SK-N-SH (cell line): ENCODE measurements around the gene PDK1. TPM values are rescaled to one million over a fixed set of nuclear protein-coding genes. Genes with fewer than 3 reads are reported as not detected.
"Not testable (repeated sequence)": the region's sequence is repeated elsewhere in the genome, so short reads cannot be mapped to it uniquely, and the experiment has no call there.

ENCODE experiments used
- CTCF ChIA-PET: fragments of 300-600, 350-600 bp; formaldehyde crosslinking; extraction: SDS; loops from one replicate; lab custom pipeline; 2021; lab: Yijun Ruan, JAX
- POLR2A ChIA-PET: fragments of 350-600 bp; sonication (Branson Sonifier 250); formaldehyde crosslinking; extraction: SDS; loops from one replicate; lab custom pipeline; 2020; ENCODE audit warnings: antibody characterized with exemption, inconsistent platforms; lab: Yijun Ruan, JAX
- DNase-seq: peaks from one replicate; pipeline ENCODE4 v3.0.0; 2012
- H2AFZ ChIP-seq: fragments of 200-600 bp; sonication (generic); 2 replicates; pipeline ENCODE4 v1.8.1; 2016; ENCODE audit warnings: antibody characterized with exemption, mild to moderate bottlenecking, low read depth
- H3F3A ChIP-seq: fragments of 200-600 bp; sonication (generic); replicated peaks from 2 replicates; pipeline ENCODE3; 2016; ENCODE audit warnings: antibody characterized with exemption, mild to moderate bottlenecking; ENCODE audit not compliant: insufficient read depth
- H3K27ac ChIP-seq, 2 experiments: fragments of 200-500 bp in 1 of 2; fragments of 200-600 bp in 1 of 2; sonication (Bioruptor generic) in 1 of 2; sonication (generic), shearing (Covaris generic) in 1 of 2; 2 replicates each; pipeline versions ENCODE4 v1.5.1 to v1.6.1; 2014 to 2016; ENCODE audit warnings: low read depth in 2 of 2, inconsistent platforms in 1 of 2, low read length in 1 of 2, mild to moderate bottlenecking in 1 of 2, mixed read lengths in 1 of 2
- H3K27me3 ChIP-seq: fragments of 200-600 bp; sonication (generic), shearing (Covaris generic); 2 replicates; pipeline ENCODE4 v1.6.1; 2016; ENCODE audit warnings: mixed run types; ENCODE audit not compliant: insufficient read depth
- H3K36me3 ChIP-seq, 2 experiments: fragments of 200-500 bp in 1 of 2; fragments of 200-600 bp in 1 of 2; sonication (Bioruptor generic) in 1 of 2; sonication (generic) in 1 of 2; replicated peaks in 1 of 2; 2 replicates each; pipeline versions ENCODE3 to v1.5.1; 2014 to 2016; ENCODE audit warnings: low read length in 1 of 2, mild to moderate bottlenecking in 1 of 2; ENCODE audit not compliant: insufficient read depth in 2 of 2, control insufficient read depth in 1 of 2
- H3K4me1 ChIP-seq, 2 experiments: fragments of 200-500 bp in 1 of 2; fragments of 200-600 bp in 1 of 2; sonication (Bioruptor generic) in 1 of 2; sonication (generic), shearing (Covaris generic) in 1 of 2; 2 replicates each; pipeline versions ENCODE4 v1.5.1 to v1.6.1; 2014 to 2016; ENCODE audit warnings: low read depth in 1 of 2, low read length in 1 of 2, mixed run types in 1 of 2; ENCODE audit not compliant: insufficient read depth in 2 of 2, control insufficient read depth in 1 of 2
- H3K4me2 ChIP-seq: fragments of 200-600 bp; sonication (generic), shearing (Covaris generic); 2 replicates; pipeline ENCODE4 v1.6.1; 2017; ENCODE audit warnings: mixed run types
- H3K4me3 ChIP-seq, 2 experiments: fragments of 200-500 bp in 1 of 2; fragments of 200-600 bp in 1 of 2; sonication (Bioruptor generic) in 1 of 2; sonication (generic), shearing (Covaris generic) in 1 of 2; 2 replicates each; pipeline versions ENCODE4 v1.5.1 to v1.8.1; 2014 to 2016; ENCODE audit warnings: low read depth in 2 of 2, inconsistent platforms in 1 of 2, low read length in 1 of 2, mild to moderate bottlenecking in 1 of 2, mixed read lengths in 1 of 2, moderate library complexity in 1 of 2
- H3K79me2 ChIP-seq: fragments of 200-600 bp; sonication (generic); 2 replicates; pipeline ENCODE4 v1.8.1; 2017; ENCODE audit warnings: mild to moderate bottlenecking; ENCODE audit not compliant: insufficient read depth
- H3K9ac ChIP-seq: fragments of 200-600 bp; sonication (generic); 2 replicates; pipeline ENCODE4 v1.6.1; 2017; ENCODE audit warnings: mixed run types
- H3K9me2 ChIP-seq: fragments of 200-600 bp; sonication (generic); 2 replicates; pipeline ENCODE4 v1.6.1; 2017; ENCODE audit warnings: mixed run types
- H3K9me3 ChIP-seq: fragments of 200-600 bp; sonication (generic); 2 replicates; pipeline ENCODE4 v1.6.1; 2017; ENCODE audit warnings: mixed run types, mild to moderate bottlenecking, moderate library complexity
- H4K20me1 ChIP-seq: fragments of 200-600 bp; sonication (generic); 2 replicates; pipeline ENCODE4 v1.6.1; 2017; ENCODE audit warnings: mild to moderate bottlenecking, mixed run types; ENCODE audit not compliant: insufficient read depth
- ELF1 ChIP-seq: IDR thresholded peaks from 2 replicates; pipeline ENCODE4 v1.4.0; 2012
- EZH2phosphoT487 ChIP-seq: fragments of 200-600 bp; sonication (generic); IDR thresholded peaks from 2 replicates; pipeline ENCODE4 v1.6.1; 2017; ENCODE audit warnings: low read depth, mixed run types, mild to moderate bottlenecking, antibody characterized with exemption, moderate library complexity, borderline replicate concordance
- FOXM1 ChIP-seq: IDR thresholded peaks from 2 replicates; pipeline ENCODE4 v1.4.0; 2012; ENCODE audit warnings: low read depth, mild to moderate bottlenecking
- MAX ChIP-seq: IDR thresholded peaks from 2 replicates; pipeline ENCODE4 v1.4.0; 2012; ENCODE audit warnings: low read depth
- MXI1 ChIP-seq: IDR thresholded peaks from 2 replicates; pipeline ENCODE4 v1.6.1; 2012; ENCODE audit warnings: mild to moderate bottlenecking, low read depth, low read length, improper control_type of control experiment
- PBX3 ChIP-seq: IDR thresholded peaks from 2 replicates; pipeline ENCODE4; 2012
- RAD21 ChIP-seq: IDR thresholded peaks from 2 replicates; pipeline ENCODE4 v1.6.1; 2012; ENCODE audit warnings: mild to moderate bottlenecking, low read length
- RCOR1 ChIP-seq: fragments of 150-350 bp; IDR thresholded peaks from 2 replicates; pipeline ENCODE4 v1.6.1; 2017; ENCODE audit warnings: antibody characterized with exemption, low read length
- REST ChIP-seq: IDR thresholded peaks from 2 replicates; pipeline ENCODE4 v1.6.1; 2012; ENCODE audit warnings: mild to moderate bottlenecking, low read depth, low read length, moderate library complexity
- TCF12 ChIP-seq: IDR thresholded peaks from 2 replicates; pipeline ENCODE4 v1.4.0; 2012
- TEAD4 ChIP-seq: IDR thresholded peaks from 2 replicates; pipeline ENCODE4 v1.4.0; 2012; ENCODE audit warnings: mild to moderate bottlenecking, borderline replicate concordance; ENCODE audit not compliant: insufficient read depth
- USF1 ChIP-seq: IDR thresholded peaks from 2 replicates; pipeline ENCODE4 v1.4.0; 2012; ENCODE audit warnings: low read depth, borderline replicate concordance
- USF2 ChIP-seq: fragments of 150-350 bp; IDR thresholded peaks from 2 replicates; pipeline ENCODE4 v1.6.1; 2017; ENCODE audit warnings: antibody characterized with exemption, low read length, low read depth, borderline replicate concordance
- YY1 ChIP-seq: IDR thresholded peaks from 2 replicates; pipeline ENCODE4 v1.4.0; 2012; ENCODE audit warnings: low read depth, mild to moderate bottlenecking
- WGBS: methylation state at CpG from one replicate; pipeline ENCODE4 v1.1.6; 2017; ENCODE audit warnings: low lambda C conversion rate; 5-methylcytosine and 5-hydroxymethylcytosine counted together
- polyA plus RNA-seq, 3 experiments: library from polyadenylated mRNA; depleted of rRNA; stranded (reverse); fragments of >200 nt; gene quantifications; 2 replicates each; pipeline ENCODE4 v1.2.3, GENCODE V29; 2012

PDK1 gene
- polyA plus RNA-seq, 1 of the 3 experiments (the other 2 are of a cell fraction): 5.3 TPM

GRCh38 chr2:172533687-172534086 is 22.2 kb upstream of the PDK1 start:
- Histone ChIP-seq H3K27me3 (no peaks in the 10 kb centered on the region), H3K79me2 (no peaks in the 10 kb centered on the region), H3K9me2 (no peaks in the 10 kb centered on the region), H3K27ac (no peak overlapping the region), H3K36me3 (no peaks in the 10 kb centered on the region), H2AFZ (no peak overlapping the region), H4K20me1 (no peaks in the 10 kb centered on the region), H3K4me1 (no peaks in the 10 kb centered on the region), H3K9me3 (no peaks in the 10 kb centered on the region), H3K4me3 (no peak overlapping the region), H3K9ac (no peak overlapping the region), H3F3A (no peaks in the 10 kb centered on the region), H3K4me2 (no peak overlapping the region)
- no peak for TF ChIP-seq REST
- no peak for TF ChIP-seq TCF12
- TF ChIP-seq EZH2phosphoT487: no peak
- TF ChIP-seq RCOR1: no peak
- TF ChIP-seq FOXM1: no peak
- no peak for TF ChIP-seq YY1
- no peak for TF ChIP-seq TEAD4
- TF ChIP-seq MXI1: no peak
- TF ChIP-seq USF1: no peak
- TF ChIP-seq MAX: no peak
- no peak for DNase-seq
- 100% methylated on average over 1 of the region's 1 CpG for WGBS
- ChIA-PET POLR2A (no interaction called here), CTCF (no interaction called here)

GRCh38 chr2:172535119-172535518 is 20.8 kb upstream of the PDK1 start:
- H3F3A ChIP-seq: no peaks in the 10 kb centered on the region
- H3K9me2 ChIP-seq: no peaks in the 10 kb centered on the region
- no peak overlapping the region for H3K4me3 ChIP-seq
- H3K36me3 ChIP-seq: no peaks in the 10 kb centered on the region
- 34% methylated on average over 3 of the region's 3 CpGs for WGBS
- H3K79me2 ChIP-seq: no peaks in the 10 kb centered on the region
- CTCF ChIA-PET: no interaction called here
- H3K4me1 ChIP-seq: no peaks in the 10 kb centered on the region
- no peak overlapping the region for H3K9ac ChIP-seq
- no peak for TF ChIP-seq FOXM1
- TF ChIP-seq PBX3: no peak
- TF ChIP-seq RCOR1: no peak
- TF ChIP-seq ELF1: no peak
- no peak for TF ChIP-seq RAD21
- TF ChIP-seq USF2: no peak
- H3K9me3 ChIP-seq: no peaks in the 10 kb centered on the region
- H3K27ac ChIP-seq: no peak overlapping the region
- H3K4me2 ChIP-seq: no peak overlapping the region
- H4K20me1 ChIP-seq: no peaks in the 10 kb centered on the region
- DNase-seq: no peak
- H3K27me3 ChIP-seq: no peaks in the 10 kb centered on the region
- no peak overlapping the region for H2AFZ ChIP-seq
- POLR2A ChIA-PET: no interaction called here

- H4K20me1 ChIP-seq, H3K4me1 ChIP-seq, POLR2A ChIA-PET, H3K36me3 ChIP-seq, H3K9me3 ChIP-seq, H3K9me2 ChIP-seq, H3K79me2 ChIP-seq, H3K27me3 ChIP-seq, H3K9ac ChIP-seq, H3K4me2 ChIP-seq, CTCF ChIA-PET, H2AFZ ChIP-seq, DNase-seq, H3K27ac ChIP-seq, H3K4me3 ChIP-seq, H3F3A ChIP-seq: not testable (repeated sequence)
- WGBS: no CpG with 5 or more reads among the region's 37 CpGs
Measured at GRCh38 chr2:172537851-172538250, 18.0 kb upstream of the PDK1 start.
